Cardiac muscle cell (in vitro differentiated cells and primary cell): ENCODE results near the gene LNP1. TPM values are rescaled to one million over a fixed set of nuclear protein-coding genes. Genes with fewer than 3 reads are reported as not detected.

ENCODE experiments used
- DNase-seq, 2 donors: peaks; one replicate each; pipeline versions ENCODE4 v3.0.0 to v3.0.0-alpha.2; 2010 to 2017; ENCODE audit warnings: low read depth in 1 of 2, low spot score in 1 of 2
- H3K27ac ChIP-seq: fragments of 200-600 bp; sonication (generic); 2 replicates; pipeline ENCODE4 v1.5.1; 2016
- H3K27me3 ChIP-seq: fragments of 200-600 bp; sonication (generic); 2 replicates; pipeline ENCODE4 v1.6.0; 2016; ENCODE audit warnings: control low read depth
- H3K36me3 ChIP-seq: fragments of 200-600 bp; sonication (generic); 2 replicates; pipeline ENCODE4 v1.5.1; 2016; ENCODE audit warnings: control low read depth
- H3K4me1 ChIP-seq: fragments of 200-600 bp; sonication (generic); 2 replicates; pipeline ENCODE4 v1.8.1; 2017; ENCODE audit warnings: low read depth, mild to moderate bottlenecking, mixed run types
- H3K4me3 ChIP-seq: fragments of 200-600 bp; sonication (generic); 2 replicates; pipeline ENCODE4 v1.5.1; 2016; ENCODE audit warnings: mild to moderate bottlenecking
- H3K9me3 ChIP-seq: fragments of 200-600 bp; sonication (generic); 2 replicates; pipeline ENCODE4 v1.5.1; 2017; ENCODE audit warnings: low read depth, mild to moderate bottlenecking, control low read depth
- polyA plus RNA-seq: library from polyadenylated mRNA; unstranded; fragments of >200 nt; fragmentation: Nextera tagmentation; extraction: Ambion mirVana; gene quantifications from 2 replicates; pipeline ENCODE4 v1.2.1, GENCODE V29; 2016
- total RNA-seq: library from RNA; depleted of rRNA; stranded (reverse); fragments of >200 nt; gene quantifications from 2 replicates; pipeline ENCODE4 v1.2.3, GENCODE V29; 2016
- TF ChIP-seq, protein P1 (sequence below): IDR thresholded peaks from 2 replicates; pipeline ENCODE4 v1.5.1; 2012; ENCODE audit warnings: low read depth, mild to moderate bottlenecking, low read length

Gene LNP1
- total and polyA plus RNA-seq, 2 experiments from 2014 or later, result 18.3 to 23.1 TPM

GRCh38 chr3:100457811-100458210 is 56.5 kb downstream of the LNP1 start:
- H3K9me3 ChIP-seq, result no peaks in the 10 kb centered on the region
- no peaks in the 10 kb centered on the region for H3K36me3 ChIP-seq
- DNase-seq, result no peak

DNA sequence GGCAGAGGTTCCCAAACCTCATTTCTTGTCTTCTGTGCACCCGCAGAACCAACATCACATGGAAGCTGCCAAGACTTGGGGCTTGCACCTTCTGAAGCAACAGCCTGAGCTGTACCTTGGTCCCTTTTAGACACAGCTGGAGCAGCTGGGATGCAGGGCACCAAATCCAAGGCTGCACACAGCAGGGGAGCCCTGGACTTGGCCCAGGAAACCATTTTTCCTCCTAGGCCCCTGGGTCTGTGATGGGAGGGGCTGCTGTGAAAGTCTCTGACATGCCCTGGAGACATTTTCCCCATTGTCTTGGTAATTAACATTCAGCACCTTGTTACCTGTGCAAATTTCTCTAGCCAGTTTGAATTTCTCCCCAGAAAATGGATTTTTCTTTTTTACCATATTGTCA is 57.5 kb downstream of the LNP1 start:
- H3K4me1 ChIP-seq, result peaks cover 5% of the 10 kb centered on the region
- no peak overlapping the region for H3K27ac ChIP-seq
- H3K36me3 ChIP-seq, result no peaks in the 10 kb centered on the region
- no peaks in the 10 kb centered on the region for H3K27me3 ChIP-seq
- TF ChIP-seq, protein P1, sequence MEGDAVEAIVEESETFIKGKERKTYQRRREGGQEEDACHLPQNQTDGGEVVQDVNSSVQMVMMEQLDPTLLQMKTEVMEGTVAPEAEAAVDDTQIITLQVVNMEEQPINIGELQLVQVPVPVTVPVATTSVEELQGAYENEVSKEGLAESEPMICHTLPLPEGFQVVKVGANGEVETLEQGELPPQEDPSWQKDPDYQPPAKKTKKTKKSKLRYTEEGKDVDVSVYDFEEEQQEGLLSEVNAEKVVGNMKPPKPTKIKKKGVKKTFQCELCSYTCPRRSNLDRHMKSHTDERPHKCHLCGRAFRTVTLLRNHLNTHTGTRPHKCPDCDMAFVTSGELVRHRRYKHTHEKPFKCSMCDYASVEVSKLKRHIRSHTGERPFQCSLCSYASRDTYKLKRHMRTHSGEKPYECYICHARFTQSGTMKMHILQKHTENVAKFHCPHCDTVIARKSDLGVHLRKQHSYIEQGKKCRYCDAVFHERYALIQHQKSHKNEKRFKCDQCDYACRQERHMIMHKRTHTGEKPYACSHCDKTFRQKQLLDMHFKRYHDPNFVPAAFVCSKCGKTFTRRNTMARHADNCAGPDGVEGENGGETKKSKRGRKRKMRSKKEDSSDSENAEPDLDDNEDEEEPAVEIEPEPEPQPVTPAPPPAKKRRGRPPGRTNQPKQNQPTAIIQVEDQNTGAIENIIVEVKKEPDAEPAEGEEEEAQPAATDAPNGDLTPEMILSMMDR, result no peak
- no peaks in the 10 kb centered on the region for H3K9me3 ChIP-seq
- DNase-seq, result no peak
- H3K4me3 ChIP-seq, result no peak overlapping the region

More at GRCh38 chr3:100457811-100458210, 56.5 kb downstream of the LNP1 start:
- no peaks in the 10 kb centered on the region for H3K27me3 ChIP-seq
- no peak overlapping the region for H3K27ac ChIP-seq
- peaks cover 5% of the 10 kb centered on the region for H3K4me1 ChIP-seq
- TF ChIP-seq, protein P1, result no peak
- H3K4me3 ChIP-seq, result no peak overlapping the region

DNA sequence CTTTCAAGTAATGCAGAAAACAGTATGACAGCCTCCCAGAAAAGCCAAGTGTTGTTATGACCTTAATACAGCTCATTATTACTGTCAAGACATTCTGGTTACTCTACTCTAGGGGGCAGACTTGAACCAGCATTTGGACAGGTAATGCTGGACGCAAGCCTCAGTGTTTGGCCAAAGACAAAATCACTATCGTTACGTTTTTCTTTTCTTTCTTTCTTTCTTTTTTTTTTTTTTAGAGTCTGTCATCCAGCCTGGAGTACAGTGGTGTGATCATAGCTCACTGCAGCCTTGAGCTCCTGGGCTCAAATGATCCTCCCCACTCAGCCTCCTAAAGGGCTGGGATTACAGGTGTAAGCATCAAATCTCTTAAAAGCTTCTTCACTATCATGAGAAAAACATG is 61.7 kb downstream of the LNP1 start:
- Histone ChIP-seq H3K9me3 (no peaks in the 10 kb centered on the region), H3K27ac (no peak overlapping the region), H3K27me3 (no peaks in the 10 kb centered on the region), H3K36me3 (no peaks in the 10 kb centered on the region), H3K4me1 (no peaks in the 10 kb centered on the region), H3K4me3 (no peak overlapping the region)
- DNase-seq, result peak; percentile 70 to 85
- TF ChIP-seq, protein P1, result peak; percentile 73

DNA sequence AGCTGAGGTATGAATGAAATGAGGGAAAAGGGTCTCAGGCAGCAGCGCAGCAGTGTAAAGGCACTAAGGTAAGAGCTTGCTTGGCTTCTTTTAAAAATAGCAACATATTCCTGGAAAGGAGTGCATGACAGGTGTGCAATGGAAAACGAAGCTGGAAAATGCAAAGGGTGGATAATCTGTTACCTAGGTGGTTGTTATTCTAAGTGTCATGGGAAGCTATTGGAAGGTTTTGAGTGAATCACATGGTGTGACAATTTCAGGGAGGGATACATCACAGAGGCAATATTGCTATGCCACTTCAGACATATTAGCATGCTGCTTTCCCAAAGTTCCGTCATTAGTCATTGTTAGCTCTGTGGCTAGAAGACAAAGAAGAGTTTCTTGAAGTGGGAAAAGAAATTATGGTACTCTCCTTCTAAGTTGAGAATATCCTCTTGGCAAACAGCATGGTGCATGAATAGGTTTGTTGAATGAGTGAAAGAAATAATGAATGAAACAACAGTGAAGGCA is 62.4 kb downstream of the LNP1 start:
- no peaks in the 10 kb centered on the region for H3K4me1 ChIP-seq
- H3K27me3 ChIP-seq, result no peaks in the 10 kb centered on the region
- DNase-seq, result no peak
- H3K9me3 ChIP-seq, result no peaks in the 10 kb centered on the region
- TF ChIP-seq, protein P1, result no peak
- H3K4me3 ChIP-seq, result no peak overlapping the region
- no peak overlapping the region for H3K27ac ChIP-seq
- no peaks in the 10 kb centered on the region for H3K36me3 ChIP-seq

DNA sequence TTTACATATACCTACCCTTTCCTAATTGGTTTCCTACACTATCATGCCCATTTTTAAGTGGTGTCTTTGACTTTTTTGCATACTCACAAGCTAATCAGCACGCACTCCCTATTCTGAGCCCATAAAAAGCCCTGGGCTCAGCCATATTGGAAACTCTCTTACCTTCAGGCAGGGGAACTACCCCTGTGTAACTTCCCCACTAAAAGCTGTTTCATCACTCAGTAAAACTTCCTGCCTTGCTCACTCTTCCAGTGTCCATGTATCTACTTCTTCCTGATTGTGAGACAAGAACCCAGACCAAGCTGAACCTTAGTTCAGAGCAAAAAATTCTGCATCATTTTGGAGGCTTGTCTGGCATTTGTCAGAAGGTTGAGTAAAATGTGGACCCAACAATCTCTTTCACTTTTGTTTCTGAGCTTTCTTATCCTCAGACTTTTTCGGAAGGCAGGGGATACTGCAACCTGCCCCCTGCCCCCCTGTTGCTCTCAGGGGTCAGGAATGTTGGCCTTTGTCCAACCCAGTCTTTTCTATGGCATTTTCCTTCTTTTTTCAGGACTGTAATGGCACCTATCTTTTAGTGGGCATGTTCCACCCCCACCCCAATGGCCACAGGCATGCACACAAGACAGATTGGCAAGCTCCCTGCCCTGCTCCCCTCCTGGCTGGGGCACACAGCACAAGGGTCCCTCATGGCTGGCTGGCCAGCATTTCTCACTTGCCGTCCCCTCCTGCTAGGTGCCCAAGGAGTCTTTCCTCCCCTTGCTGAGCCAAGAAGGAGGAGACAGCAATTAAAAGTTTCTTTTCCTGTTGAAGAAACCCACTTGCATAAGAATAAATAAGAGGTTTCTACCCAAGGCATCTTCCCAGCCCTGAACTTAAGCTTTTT is 64.8 kb downstream of the LNP1 start:
- DNase-seq, result no peak
- Histone ChIP-seq H3K27me3 (no peaks in the 10 kb centered on the region), H3K27ac (no peak overlapping the region), H3K4me3 (no peak overlapping the region), H3K36me3 (no peaks in the 10 kb centered on the region), H3K9me3 (no peaks in the 10 kb centered on the region), H3K4me1 (no peaks in the 10 kb centered on the region)
- TF ChIP-seq, protein P1, result no peak
